ENCODE measurements around the gene EEF1AKMT1.

DNA sequence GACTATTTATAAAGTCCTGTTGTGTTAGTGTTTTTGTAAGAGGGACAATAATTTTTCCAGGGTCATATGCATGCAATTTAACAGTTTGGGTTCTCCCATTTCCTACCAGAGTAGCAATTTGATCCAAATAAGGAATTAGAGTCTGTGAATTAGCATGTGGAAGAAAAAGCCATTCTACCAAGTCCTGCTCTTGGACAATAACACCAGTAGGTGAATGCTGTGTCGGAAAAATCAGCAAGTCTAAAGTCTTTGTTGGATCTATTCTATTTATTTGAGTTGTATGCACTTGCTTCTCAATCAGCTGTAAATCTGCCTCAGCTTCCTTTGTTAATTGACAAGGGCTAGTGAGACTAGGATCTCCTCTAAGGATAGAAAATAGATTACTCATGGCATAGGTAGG is 91.7 kb downstream of the EEF1AKMT1 start:
- TF ChIP-seq CTCF (conservative IDR thresholded peaks at IDR 0.05; ENCODE audit: low read depth in 2 of 2): no peak
- no peak for TF ChIP-seq EZH2 (IDR thresholded peaks at IDR 0.05; ENCODE audit: low read depth, unreplicated experiment)
- TF ChIP-seq REST (IDR thresholded peaks at IDR 0.05; ENCODE audit: unreplicated experiment): no peak
- no peak for TF ChIP-seq POLR2AphosphoS5 (IDR thresholded peaks at IDR 0.05; ENCODE audit: low read depth)
- no peak for TF ChIP-seq EZH2phosphoT487 (IDR thresholded peaks at IDR 0.05; ENCODE audit: unreplicated experiment)
- TF ChIP-seq, protein P1, sequence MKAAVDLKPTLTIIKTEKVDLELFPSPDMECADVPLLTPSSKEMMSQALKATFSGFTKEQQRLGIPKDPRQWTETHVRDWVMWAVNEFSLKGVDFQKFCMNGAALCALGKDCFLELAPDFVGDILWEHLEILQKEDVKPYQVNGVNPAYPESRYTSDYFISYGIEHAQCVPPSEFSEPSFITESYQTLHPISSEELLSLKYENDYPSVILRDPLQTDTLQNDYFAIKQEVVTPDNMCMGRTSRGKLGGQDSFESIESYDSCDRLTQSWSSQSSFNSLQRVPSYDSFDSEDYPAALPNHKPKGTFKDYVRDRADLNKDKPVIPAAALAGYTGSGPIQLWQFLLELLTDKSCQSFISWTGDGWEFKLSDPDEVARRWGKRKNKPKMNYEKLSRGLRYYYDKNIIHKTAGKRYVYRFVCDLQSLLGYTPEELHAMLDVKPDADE (IDR thresholded peaks at IDR 0.05): no peak
- no peak for TF ChIP-seq ZNF331 (CRISPR knock-in tag; IDR thresholded peaks at IDR 0.05; ENCODE audit: low read depth)
- no peak for TF ChIP-seq JUNB (IDR thresholded peaks at IDR 0.05; ENCODE audit: unreplicated experiment)
- no peak for TF ChIP-seq CREB1 (CRISPR knock-in tag; IDR thresholded peaks at IDR 0.05; ENCODE audit: low read depth)
- no peak for TF ChIP-seq ZNF114 (CRISPR knock-in tag; IDR thresholded peaks at IDR 0.05)
- TF ChIP-seq STAT1 (IDR thresholded peaks at IDR 0.05; ENCODE audit: unreplicated experiment): no peak

All from GM23338 (cell line).